Spleen (tissue), 7 donors: ENCODE measurements around the gene CCDC88C.

Source experiments
- POLR2A ChIP-seq, 3 donors: fragments of 450-650 bp; IDR thresholded peaks; one replicate each; pipeline ENCODE4 v1.5.1; 2017; ENCODE audit warnings: antibody characterized with exemption in 3 of 3, mild to moderate bottlenecking in 1 of 3
- POLR2AphosphoS5 ChIP-seq, 3 donors: sonication (generic); formaldehyde crosslinking; IDR thresholded peaks; one replicate each; pipeline ENCODE4 v1.5.1; 2017; ENCODE audit warnings: antibody characterized with exemption in 3 of 3
- TF ChIP-seq, protein P1 (sequence below), 11 experiments: fragments of 200-600 bp in 7 of 11; fragments of 450-650 bp in 4 of 11; sonication (generic) in 4 of 11; IDR thresholded peaks in 8 of 11; conservative IDR thresholded peaks in 3 of 11; 1 replicate in 7 of 11; 2 replicates in 4 of 11; pipeline versions ENCODE4 v1.4.0 to v1.8.0; 2016 to 2021; ENCODE audit warnings: antibody characterized with exemption in 11 of 11, inconsistent platforms in 4 of 11, mild to moderate bottlenecking in 1 of 11
- donor health status: DM: no; HTN: no; CAD: no; lungs with moderate emphysema.
- donor health status: DM: no; HTN: no; CAD: no.
- donor health status: DM: no; HTN: no; CAD: no.

DNA sequence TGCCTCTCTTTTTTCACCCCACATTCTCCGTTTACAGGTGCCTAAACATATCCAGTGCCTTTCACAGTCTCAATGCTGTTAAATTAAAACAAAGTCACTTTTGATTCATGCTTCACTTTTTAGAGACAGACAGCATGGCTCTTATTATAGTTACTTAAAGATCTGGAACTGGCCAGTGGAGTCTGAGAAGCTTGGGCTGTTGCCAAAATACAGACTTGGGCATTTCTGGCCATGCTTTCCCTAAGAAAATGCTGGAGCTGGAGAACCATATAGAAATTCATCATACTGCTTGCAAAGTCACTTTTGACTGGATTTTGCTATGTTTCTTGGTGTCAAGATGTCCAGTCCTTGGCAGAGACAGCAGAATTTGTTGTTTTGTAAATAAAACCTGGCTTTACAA is 161.0 kb downstream of the CCDC88C start:
- TF ChIP-seq, protein P1, sequence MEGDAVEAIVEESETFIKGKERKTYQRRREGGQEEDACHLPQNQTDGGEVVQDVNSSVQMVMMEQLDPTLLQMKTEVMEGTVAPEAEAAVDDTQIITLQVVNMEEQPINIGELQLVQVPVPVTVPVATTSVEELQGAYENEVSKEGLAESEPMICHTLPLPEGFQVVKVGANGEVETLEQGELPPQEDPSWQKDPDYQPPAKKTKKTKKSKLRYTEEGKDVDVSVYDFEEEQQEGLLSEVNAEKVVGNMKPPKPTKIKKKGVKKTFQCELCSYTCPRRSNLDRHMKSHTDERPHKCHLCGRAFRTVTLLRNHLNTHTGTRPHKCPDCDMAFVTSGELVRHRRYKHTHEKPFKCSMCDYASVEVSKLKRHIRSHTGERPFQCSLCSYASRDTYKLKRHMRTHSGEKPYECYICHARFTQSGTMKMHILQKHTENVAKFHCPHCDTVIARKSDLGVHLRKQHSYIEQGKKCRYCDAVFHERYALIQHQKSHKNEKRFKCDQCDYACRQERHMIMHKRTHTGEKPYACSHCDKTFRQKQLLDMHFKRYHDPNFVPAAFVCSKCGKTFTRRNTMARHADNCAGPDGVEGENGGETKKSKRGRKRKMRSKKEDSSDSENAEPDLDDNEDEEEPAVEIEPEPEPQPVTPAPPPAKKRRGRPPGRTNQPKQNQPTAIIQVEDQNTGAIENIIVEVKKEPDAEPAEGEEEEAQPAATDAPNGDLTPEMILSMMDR (IDR thresholded peaks at IDR 0.05 in 8 of 11, conservative IDR thresholded peaks at IDR 0.05 in 3 of 11), result no peak
- TF ChIP-seq POLR2AphosphoS5 (IDR thresholded peaks at IDR 0.05) (no peak), POLR2A (IDR thresholded peaks at IDR 0.05) (no peak)
